ENCODE results near the gene ERFL.

The ERFL gene

DNA sequence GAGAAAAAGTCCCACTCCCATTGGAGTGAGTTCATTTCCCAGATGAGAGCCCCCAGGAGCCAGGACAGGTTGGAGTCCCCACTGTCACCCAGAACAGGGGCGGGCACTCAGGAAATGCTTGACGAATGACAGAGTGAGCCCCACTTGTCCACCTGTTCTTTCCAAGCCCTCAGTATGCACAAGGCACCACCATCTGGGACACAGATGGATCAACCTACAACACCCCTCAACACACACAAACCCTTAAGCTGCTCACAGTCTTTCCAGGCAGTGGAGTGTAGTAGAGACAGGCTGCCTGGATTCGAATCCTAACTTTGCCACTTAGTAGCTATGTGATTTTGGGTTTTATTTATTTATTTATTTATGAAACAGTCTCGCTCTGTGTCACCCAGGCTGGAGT lies 37.3 kb downstream of the ERFL start:
- TF ChIP-seq, protein P1, sequence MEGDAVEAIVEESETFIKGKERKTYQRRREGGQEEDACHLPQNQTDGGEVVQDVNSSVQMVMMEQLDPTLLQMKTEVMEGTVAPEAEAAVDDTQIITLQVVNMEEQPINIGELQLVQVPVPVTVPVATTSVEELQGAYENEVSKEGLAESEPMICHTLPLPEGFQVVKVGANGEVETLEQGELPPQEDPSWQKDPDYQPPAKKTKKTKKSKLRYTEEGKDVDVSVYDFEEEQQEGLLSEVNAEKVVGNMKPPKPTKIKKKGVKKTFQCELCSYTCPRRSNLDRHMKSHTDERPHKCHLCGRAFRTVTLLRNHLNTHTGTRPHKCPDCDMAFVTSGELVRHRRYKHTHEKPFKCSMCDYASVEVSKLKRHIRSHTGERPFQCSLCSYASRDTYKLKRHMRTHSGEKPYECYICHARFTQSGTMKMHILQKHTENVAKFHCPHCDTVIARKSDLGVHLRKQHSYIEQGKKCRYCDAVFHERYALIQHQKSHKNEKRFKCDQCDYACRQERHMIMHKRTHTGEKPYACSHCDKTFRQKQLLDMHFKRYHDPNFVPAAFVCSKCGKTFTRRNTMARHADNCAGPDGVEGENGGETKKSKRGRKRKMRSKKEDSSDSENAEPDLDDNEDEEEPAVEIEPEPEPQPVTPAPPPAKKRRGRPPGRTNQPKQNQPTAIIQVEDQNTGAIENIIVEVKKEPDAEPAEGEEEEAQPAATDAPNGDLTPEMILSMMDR (IDR thresholded peaks at IDR 0.05; ENCODE audit: extremely low read depth, insufficient read depth, missing control alignments): no peak
- in situ Hi-C loops (cut with MboI; ENCODE audit: low pct_unique_long_range_greater_than_20kb, low sequenced_read_pairs, unreplicated experiment): no loop called here
- DNase-seq (ENCODE audit: low spot score): no peak

DNA sequence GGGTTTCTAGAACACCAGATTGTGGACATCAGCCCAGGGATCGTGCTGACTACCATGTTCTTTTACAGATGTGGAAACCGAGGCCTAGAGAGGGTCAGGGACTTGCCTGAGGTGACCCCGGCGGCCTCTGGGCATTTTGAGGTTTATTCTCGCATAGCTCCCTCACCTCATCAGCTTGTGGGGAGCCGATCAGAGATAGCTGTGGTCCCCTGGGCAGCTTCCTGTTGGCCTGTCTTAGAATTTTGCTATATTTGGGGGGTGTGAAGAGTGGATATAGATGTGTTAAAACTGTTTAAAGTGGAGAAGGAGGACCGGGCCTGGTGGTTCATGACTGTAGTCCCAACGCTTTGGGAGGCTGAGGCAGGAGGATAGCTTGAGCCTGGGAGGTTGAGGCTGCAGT lies 38.4 kb downstream of the ERFL start:
- in situ Hi-C loops (cut with MboI; ENCODE audit: low pct_unique_long_range_greater_than_20kb, low sequenced_read_pairs, unreplicated experiment): no loop called here
- DNase-seq (ENCODE audit: low spot score): no peak
- TF ChIP-seq, protein P1 (IDR thresholded peaks at IDR 0.05; ENCODE audit: extremely low read depth, insufficient read depth, missing control alignments): no peak

DNA sequence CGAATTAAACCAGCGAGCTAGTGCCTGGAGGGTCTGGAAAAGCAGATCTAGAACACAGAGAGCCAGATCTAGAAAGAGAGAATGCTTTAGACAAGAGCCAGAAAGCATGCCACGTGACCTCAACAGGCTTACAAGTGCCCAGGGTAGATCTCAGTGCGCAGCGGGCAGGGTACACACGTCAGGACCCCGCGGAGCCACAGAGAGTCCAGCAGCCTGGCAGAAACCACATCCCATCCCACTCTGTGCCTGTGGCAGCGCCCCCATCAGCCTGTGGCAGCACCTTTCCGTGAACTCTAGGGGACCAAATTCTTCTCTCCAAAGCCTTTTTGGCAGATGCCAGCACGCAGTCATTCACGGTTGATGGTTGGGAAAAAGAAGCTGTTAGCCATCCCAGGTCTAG lies 39.3 kb downstream of the ERFL start:
- in situ Hi-C loops (cut with MboI; ENCODE audit: low pct_unique_long_range_greater_than_20kb, low sequenced_read_pairs, unreplicated experiment): no loop called here
- DNase-seq (ENCODE audit: low spot score): no peak

DNA sequence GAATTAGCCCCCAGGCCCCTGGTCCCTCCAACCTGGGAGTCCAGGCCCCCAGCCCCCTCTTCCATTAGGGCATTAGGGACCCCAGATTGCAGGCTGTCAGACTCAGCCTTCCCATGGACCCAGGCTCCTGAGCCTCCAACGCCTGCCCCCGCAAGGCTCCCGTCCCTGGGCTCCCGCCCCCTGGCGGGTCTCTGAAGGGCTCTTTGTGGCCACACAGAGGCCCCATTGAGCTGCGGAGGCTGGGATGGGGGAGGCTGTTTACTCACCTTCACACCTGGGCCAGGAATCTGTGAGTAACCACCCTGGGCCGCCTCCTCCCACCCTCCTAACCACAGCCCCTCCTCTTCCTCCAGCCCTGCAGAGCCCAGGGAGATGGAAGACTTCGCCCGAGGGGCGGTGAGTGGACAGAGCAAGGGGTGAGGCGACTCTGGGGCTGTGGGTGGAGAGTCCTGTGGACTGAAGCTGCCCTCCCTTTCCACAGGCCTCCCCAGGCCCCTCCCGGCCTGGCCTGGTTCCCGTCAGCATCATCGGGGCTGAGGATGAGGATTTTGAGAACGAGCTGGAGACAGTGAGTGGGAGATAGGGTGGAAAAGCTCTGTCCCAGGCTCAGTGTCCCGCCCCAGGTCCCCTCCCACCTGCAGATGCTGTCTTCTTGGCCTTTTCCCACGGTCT lies 40.4 kb downstream of the ERFL start:
- in situ Hi-C loops (cut with MboI; ENCODE audit: low pct_unique_long_range_greater_than_20kb, low sequenced_read_pairs, unreplicated experiment): no loop called here
- peak; percentile 73 for DNase-seq (ENCODE audit: low spot score)
- TF ChIP-seq, protein P1 (IDR thresholded peaks at IDR 0.05; ENCODE audit: extremely low read depth, insufficient read depth, missing control alignments): peak; percentile 52

More for the DNA sequence above, 39.3 kb downstream of the ERFL start:
- TF ChIP-seq, protein P1 (IDR thresholded peaks at IDR 0.05; ENCODE audit: extremely low read depth, insufficient read depth, missing control alignments): no peak

DNA sequence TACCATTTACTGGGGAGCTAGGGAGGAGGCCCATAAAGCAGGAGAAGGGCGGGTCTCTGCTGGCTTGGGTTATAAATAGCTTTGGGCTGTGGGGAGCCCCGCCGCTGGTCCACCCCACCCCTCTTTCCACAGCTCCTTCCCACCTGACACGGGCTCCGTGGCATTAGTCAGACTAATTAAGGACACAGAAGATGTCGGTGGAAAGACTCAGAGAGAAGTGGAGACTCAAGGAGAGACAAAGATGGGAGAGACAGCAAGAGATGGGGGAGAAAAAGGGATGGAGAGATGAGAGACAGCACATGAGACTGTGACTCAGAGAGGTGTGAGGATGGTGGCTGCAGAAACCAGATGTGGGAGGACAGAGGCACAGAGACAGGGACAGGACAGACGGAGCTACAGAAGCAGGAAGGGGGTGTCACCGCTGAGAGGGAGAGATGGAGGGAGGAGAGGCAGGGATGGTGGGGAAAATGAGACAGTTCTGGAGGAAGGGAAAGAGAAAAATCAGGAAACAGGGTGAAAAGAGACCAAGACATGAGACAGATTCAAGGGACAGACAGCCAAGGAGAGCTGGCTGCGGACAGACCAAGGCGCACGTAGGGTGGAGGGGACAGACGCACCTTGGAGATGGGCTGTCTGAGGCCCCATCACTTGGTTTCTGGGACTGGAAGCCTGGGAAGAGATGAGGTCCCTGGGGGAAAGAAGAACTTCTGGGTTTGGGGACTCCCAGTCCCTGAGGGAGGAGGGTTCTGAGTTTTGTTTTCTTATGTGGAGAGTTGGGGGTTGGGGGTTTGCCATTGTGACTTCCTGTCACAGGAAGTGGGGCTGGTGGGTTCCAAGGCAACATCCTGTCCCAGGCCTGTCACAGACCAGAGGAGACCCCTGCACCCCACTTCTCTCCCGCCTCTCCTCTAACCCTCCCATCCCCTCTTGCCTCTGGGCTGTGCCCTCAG lies 41.2 kb downstream of the ERFL start:
- DNase-seq (ENCODE audit: low spot score): peak; percentile 78
- TF ChIP-seq, protein P1 (IDR thresholded peaks at IDR 0.05; ENCODE audit: extremely low read depth, insufficient read depth, missing control alignments): no peak
- in situ Hi-C loops (cut with MboI; ENCODE audit: low pct_unique_long_range_greater_than_20kb, low sequenced_read_pairs, unreplicated experiment): no loop called here

DNA sequence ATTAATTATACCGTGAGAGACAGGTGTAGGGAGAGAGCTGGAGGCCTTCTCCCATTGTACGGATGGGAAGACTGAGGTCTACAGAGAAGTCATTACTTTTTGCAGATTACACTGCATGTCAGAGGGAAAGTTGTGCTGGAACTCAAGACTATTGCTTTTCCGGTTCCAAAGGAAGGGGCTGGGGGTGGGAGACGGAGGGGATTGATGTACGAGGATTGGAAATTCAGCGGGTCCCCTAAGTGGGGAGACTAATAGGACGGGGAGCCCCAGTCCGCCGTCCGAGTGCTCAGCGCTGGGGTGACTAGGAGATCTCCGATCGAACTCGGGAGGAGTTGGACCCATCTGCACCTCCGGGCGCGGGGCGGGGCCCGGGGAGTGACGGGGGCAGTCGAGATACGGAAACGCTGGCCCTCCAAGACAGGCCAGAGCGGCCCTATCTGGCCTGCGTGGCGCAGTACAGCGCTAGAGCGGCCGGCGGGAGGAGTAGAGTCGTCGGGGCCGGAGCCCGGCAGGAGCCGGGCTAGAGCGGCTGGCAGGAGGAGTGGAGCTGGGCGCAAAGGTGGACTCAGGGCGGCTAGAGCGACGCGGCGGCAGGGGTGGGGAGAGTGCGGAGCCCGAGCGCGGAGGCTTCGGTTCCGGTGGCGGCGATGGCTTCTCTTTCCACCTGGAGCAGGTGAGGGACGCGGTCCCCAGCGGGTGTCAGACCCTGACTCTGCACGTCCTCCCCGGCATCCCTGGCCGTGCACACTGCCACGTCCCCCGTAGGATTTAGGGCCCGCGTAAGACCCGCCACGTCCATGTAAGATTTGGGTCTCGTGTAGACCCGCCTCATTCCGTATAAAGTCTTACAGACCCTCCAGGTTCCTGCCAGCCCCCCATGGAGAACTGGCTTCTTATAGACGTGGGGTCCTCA lies 44.2 kb downstream of the ERFL start:
- in situ Hi-C loops (cut with MboI; ENCODE audit: low pct_unique_long_range_greater_than_20kb, low sequenced_read_pairs, unreplicated experiment): no loop called here
- TF ChIP-seq, protein P1 (IDR thresholded peaks at IDR 0.05; ENCODE audit: extremely low read depth, insufficient read depth, missing control alignments): no peak
- peak; percentile 97 for DNase-seq (ENCODE audit: low spot score)

Data from GM13977 (cell line).